ENCODE measurements around the gene ARID5A. TPM values are rescaled to one million over a fixed set of nuclear protein-coding genes. Genes with fewer than 3 reads are reported as not detected.

ARID5A gene
- total and polyA plus RNA-seq, 9 of the 15 experiments (the other 6 are each of a cell fraction or from before 2014, with no cell fraction given) = 0.14 to 12.5 (median 3.0) TPM

- TF ChIP-seq ZNF592 (IDR thresholded peaks at IDR 0.05) = no peak
- no peak for TF ChIP-seq ZNF561 (CRISPR knock-in tag; conservative IDR thresholded peaks at IDR 0.05)
- no peak for TF ChIP-seq HDAC1 (IDR thresholded peaks at IDR 0.05)
- no peak for TF ChIP-seq HMG20B (CRISPR knock-in tag; IDR thresholded peaks at IDR 0.05)
- no peak for TF ChIP-seq CCNT2 (IDR thresholded peaks at IDR 0.05; ENCODE audit: borderline replicate concordance, extremely low read depth, insufficient read length, low read depth, low read length)
- TF ChIP-seq PML (IDR thresholded peaks at IDR 0.05; ENCODE audit: low read length) = no peak
- no peak for TF ChIP-seq MAFK (IDR thresholded peaks at IDR 0.05; ENCODE audit: low read length)
- no peak for TF ChIP-seq ZC3H4 (CRISPR knock-in tag; IDR thresholded peaks at IDR 0.05; ENCODE audit: borderline replicate concordance)
- TF ChIP-seq SMARCE1 (IDR thresholded peaks at IDR 0.05) = no peak
- no peak for TF ChIP-seq ZNF140 (CRISPR knock-in tag; IDR thresholded peaks at IDR 0.05)
- TF ChIP-seq DPF2 (IDR thresholded peaks at IDR 0.05) = no peak
- TF ChIP-seq ZBTB43 (CRISPR knock-in tag; IDR thresholded peaks at IDR 0.05) = no peak
- TF ChIP-seq SIRT6 (IDR thresholded peaks at IDR 0.05; ENCODE audit: low read depth, low read length) = no peak
- no peak for TF ChIP-seq NFIC (IDR thresholded peaks at IDR 0.05)
- TF ChIP-seq NKRF (IDR thresholded peaks at IDR 0.05; ENCODE audit: borderline replicate concordance) = no peak
- TF ChIP-seq CHAMP1 (IDR thresholded peaks at IDR 0.05) = no peak
- TF ChIP-seq ZNF146 (CRISPR knock-in tag; IDR thresholded peaks at IDR 0.05; ENCODE audit: unreplicated experiment) = no peak
- no peak for TF ChIP-seq ZFP36 (IDR thresholded peaks at IDR 0.05; ENCODE audit: low read depth, low read length, partially characterized antibody)
- TF ChIP-seq ZNF77 (CRISPR knock-in tag; IDR thresholded peaks at IDR 0.05) = no peak
Measured at GRCh38 chr2:96509114-96509846, 27.3 kb upstream of the ARID5A start (continued).
